Measurements from ENCODE around the gene FGF3.

The FGF3 gene

DNA sequence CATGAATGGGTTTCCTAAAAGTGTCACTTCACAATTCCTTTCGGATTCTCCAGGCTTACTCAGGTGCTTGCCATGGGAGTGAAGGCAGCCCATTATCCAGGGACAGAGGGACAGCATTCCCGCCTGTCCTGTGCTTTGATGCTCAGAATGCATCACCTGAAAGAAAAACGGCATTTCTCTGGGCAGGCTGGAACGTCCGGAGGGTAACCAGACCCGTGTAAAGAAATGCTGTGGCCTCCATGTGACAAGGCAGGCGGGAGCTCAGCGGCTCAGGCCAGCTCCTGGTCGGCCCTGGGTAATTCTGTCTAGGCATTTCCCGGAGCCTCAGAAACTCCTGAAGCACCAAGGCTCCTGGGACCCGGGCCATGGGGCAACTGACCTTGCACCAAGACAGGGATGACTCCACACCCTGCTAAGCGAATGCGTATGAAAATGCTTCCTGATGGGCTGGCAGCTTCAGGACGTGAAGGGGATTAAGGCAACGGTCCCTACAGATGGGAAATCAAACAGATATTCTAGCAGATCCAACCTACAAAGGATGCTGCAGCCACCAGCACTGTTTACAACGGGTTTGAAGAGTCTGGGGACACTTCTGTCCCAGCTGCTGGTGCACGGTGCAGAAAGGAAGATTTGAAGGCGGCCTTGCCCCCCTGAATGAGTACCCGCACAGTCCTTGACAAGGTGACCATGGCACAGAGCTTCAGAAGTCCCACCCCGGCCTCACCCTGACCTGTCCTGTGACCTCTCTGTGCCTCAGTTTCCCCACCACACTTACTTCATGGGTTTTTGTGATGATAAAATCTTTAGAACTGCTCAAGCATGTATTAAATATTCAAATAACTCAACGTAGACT is 13.6 kb upstream of the FGF3 start:
- TF ChIP-seq, protein P1, sequence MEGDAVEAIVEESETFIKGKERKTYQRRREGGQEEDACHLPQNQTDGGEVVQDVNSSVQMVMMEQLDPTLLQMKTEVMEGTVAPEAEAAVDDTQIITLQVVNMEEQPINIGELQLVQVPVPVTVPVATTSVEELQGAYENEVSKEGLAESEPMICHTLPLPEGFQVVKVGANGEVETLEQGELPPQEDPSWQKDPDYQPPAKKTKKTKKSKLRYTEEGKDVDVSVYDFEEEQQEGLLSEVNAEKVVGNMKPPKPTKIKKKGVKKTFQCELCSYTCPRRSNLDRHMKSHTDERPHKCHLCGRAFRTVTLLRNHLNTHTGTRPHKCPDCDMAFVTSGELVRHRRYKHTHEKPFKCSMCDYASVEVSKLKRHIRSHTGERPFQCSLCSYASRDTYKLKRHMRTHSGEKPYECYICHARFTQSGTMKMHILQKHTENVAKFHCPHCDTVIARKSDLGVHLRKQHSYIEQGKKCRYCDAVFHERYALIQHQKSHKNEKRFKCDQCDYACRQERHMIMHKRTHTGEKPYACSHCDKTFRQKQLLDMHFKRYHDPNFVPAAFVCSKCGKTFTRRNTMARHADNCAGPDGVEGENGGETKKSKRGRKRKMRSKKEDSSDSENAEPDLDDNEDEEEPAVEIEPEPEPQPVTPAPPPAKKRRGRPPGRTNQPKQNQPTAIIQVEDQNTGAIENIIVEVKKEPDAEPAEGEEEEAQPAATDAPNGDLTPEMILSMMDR (IDR thresholded peaks at IDR 0.05; ENCODE audit: low read depth, low read length, missing control alignments), result no peak
- in situ Hi-C loops (cut with HindIII; ENCODE audit: low sequenced_read_pairs), result no loop called here
- no peak for DNase-seq (ENCODE audit: low read depth)
- no peak overlapping the region for H3K4me3 ChIP-seq (ENCODE audit: low read depth, low read length)

DNA sequence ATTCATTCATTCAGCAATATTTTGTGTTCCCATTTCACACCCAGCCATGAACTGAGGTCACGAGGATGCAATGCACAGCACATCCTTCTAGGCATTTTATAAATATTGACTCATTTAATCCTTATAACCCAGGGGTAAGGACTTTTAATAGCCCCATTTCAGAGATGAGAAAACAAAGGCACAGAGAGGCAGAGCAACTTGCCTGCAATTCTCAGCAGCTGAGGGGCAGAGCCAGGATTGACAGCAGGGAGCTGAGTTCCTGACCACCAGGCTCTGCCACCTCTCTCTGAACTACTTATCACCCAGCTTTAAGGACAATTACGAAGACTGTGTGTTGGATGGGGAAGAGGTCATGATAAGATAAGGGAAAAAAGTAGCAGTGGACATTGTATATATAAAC is 12.8 kb upstream of the FGF3 start:
- in situ Hi-C loops (cut with HindIII; ENCODE audit: low sequenced_read_pairs), result no loop called here

DNA sequence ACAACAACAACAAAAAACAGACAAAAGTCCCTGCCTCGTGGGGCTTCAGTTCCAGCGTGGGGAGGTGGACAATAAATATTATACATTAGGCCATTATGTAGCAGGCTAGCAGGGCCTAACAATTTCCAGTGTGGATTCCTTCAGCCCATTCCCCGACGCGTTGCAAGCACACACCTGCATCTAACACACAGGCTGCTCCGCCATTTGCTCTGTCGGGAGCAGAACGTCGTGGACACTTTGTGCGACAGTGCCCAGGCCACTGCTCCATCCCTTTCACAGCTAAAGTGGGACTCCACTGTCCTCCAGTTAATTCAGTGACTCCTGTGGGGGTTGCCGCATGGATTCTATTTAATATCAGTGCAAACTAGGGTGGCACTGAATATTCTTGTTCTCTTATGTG is 10.9 kb upstream of the FGF3 start:
- in situ Hi-C loops (cut with HindIII; ENCODE audit: low sequenced_read_pairs), result no loop called here
- no peak overlapping the region for H3K4me3 ChIP-seq (ENCODE audit: low read depth, low read length)
- no peak for DNase-seq (ENCODE audit: low read depth)
- TF ChIP-seq, protein P1 (IDR thresholded peaks at IDR 0.05; ENCODE audit: low read depth, low read length, missing control alignments), result no peak

More for the DNA sequence above, 12.8 kb upstream of the FGF3 start:
- TF ChIP-seq, protein P1 (IDR thresholded peaks at IDR 0.05; ENCODE audit: low read depth, low read length, missing control alignments), result no peak
- H3K4me3 ChIP-seq (ENCODE audit: low read depth, low read length), result no peak overlapping the region
- no peak for DNase-seq (ENCODE audit: low read depth)

DNA sequence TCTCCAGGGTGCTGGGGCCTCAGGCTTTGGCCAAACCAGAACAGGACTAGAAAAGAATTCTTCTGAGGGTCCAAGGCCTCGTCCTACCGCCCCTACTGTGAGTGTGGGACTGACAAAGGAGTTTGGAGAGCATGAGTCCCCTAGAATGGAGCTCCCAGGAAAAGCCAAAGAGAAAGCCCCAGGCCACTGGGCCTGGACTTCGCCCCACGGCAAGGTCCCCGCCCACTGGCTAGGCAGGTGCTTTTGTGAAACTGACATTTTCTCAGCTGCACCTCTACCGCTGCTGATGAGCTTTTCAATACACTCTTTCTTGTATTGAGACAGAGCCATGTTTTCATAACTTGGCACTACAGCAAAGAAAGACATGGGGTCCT is 9.7 kb upstream of the FGF3 start:
- TF ChIP-seq, protein P1 (IDR thresholded peaks at IDR 0.05; ENCODE audit: low read depth, low read length, missing control alignments), result no peak
- no peak overlapping the region for H3K4me3 ChIP-seq (ENCODE audit: low read depth, low read length)
- no peak for DNase-seq (ENCODE audit: low read depth)
- in situ Hi-C loops (cut with HindIII; ENCODE audit: low sequenced_read_pairs), result no loop called here

DNA sequence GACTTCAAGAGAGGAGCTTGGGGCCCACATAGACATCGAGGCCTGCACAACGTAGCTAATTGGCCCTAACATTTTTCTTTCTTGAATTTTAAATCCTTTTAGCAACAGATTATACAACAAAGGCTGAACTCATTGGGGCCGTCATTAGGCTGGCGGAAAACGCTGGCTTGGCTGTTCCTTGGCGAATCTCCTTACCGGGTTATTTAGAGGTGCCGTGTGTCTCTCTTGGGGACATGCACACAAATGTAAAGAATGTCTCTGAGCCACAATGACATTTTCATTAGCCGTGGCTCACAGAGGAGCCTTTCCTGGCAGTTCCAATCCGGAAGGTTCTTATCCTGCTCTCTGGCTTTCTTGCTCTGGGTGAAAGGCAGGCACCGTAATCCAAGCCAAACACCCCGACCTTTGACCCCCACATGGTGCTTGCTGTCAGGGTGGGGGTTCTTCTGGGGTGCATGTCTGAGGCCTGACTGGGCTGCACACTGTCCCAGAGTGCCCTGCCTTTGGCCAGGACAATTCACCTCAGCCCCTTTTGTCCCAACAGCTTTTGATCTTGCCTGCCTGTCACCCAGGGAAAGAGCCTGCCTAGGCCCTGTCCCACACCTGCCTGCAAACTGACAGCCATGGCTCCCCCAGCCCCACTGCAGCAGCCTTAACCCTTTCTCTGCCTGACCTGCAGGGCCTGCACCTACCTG is 9.2 kb upstream of the FGF3 start:
- TF ChIP-seq, protein P1 (IDR thresholded peaks at IDR 0.05; ENCODE audit: low read depth, low read length, missing control alignments), result no peak
- in situ Hi-C loops (cut with HindIII; ENCODE audit: low sequenced_read_pairs), result no loop called here

DNA sequence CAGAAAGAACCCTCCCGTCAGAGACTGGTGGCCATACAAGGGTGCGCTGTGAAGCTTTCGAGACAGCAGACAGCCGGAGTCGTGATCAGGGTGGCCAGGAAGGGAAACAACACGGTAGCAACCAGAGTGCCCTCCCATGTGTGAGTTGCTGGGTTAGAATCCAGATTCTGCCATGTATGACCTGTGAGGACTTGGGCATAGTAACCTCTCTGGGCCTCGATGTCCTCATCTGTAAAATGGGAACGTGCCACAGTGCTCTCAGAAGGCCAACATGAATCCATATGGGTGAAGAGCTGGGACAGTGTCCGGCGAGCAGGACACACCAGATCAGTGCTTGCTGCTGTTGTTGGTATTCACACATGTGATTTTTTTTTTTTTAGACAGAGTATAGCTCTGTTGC is 7.6 kb upstream of the FGF3 start:
- no peak for DNase-seq (ENCODE audit: low read depth)
- TF ChIP-seq, protein P1 (IDR thresholded peaks at IDR 0.05; ENCODE audit: low read depth, low read length, missing control alignments), result no peak
- no peak overlapping the region for H3K4me3 ChIP-seq (ENCODE audit: low read depth, low read length)
- in situ Hi-C loops (cut with HindIII; ENCODE audit: low sequenced_read_pairs), result no loop called here

More for the DNA sequence above, 9.2 kb upstream of the FGF3 start:
- DNase-seq (ENCODE audit: low read depth), result no peak
- H3K4me3 ChIP-seq (ENCODE audit: low read depth, low read length), result no peak overlapping the region

All from astrocyte of the cerebellum (primary cell).